Activated CD4-positive, CD25-positive, alpha-beta regulatory T cell (primary cell): ENCODE data around the gene BMP2K.

Experiments used
- DNase-seq, 4 experiments: peaks; one replicate each; lab custom pipeline; 2025; lab: John Stamatoyannopoulos, UW

BMP2K gene

DNA sequence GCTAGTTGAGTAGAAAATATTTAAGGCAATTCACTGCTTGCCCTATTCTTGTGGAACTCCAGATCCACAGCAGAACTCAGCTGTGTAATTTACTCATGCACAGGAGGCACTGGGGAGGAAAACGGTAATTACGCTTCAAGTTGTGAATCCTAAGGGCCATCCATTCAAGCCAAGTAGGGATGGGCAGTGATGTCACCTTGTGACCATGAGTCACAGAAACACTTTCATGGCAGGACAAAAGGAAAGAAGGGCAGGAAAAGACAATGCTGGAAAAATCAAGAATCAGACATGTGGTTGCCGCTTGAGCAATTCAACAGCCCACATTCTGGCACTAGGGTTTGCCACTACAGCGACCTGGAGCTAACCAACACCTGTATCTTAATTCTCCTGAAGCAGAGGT is 161.7 kb downstream of the BMP2K start:
- no peak for DNase-seq

DNA sequence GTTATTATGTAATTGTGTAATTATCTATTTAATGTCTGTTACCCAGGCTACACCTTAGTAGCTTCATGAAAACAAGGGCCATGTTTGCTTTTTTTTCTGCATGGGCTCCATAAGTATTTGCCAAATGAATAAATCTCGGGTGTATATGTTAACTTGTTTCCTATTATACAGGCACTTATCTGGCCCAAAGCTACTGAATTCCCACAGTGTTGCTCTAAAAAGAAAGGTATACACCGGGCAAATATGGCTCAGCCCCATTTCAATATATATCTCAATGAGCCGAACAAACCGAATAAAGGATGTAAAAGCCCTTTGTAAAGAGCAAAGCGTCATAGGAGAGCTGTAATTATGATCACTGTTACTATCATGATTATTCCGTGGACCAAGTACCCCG is 162.3 kb downstream of the BMP2K start:
- DNase-seq, result no peak

- DNase-seq, result peak; percentile 71 to 74 (median 74)
These were observed 162.9 kb downstream of the BMP2K start, which contains the start of gene PAQR3 for GRCh38 chr4:78938868-78939666. Gene PAQR3 (minus strand): TSS chr4:78939438. CDS start chr4:78939224, 214 bp downstream.

DNA sequence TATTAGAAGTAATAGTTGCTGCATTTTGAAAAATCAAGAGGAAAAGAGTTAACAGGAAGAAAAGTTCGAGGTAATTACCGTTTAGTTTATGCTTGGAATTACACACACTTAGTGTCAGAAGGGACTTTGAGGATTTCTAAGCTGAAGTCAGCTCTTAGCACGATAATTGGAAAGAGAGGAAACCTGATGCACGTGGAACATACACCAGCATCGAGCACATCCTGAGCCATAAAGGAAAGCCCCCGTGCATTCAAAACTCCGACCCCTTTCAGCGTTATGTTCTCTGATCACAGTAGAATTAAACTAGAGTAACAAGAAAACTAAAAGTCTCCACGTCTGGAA is 163.5 kb downstream of the BMP2K start:
- DNase-seq, result no peak

GRCh38 chr4:78940752-78941151 is 164.6 kb downstream of the BMP2K start:
- DNase-seq, result no peak

- no peak for DNase-seq
These were observed 168.2 kb downstream of the BMP2K start for GRCh38 chr4:78944381-78944780.

DNA sequence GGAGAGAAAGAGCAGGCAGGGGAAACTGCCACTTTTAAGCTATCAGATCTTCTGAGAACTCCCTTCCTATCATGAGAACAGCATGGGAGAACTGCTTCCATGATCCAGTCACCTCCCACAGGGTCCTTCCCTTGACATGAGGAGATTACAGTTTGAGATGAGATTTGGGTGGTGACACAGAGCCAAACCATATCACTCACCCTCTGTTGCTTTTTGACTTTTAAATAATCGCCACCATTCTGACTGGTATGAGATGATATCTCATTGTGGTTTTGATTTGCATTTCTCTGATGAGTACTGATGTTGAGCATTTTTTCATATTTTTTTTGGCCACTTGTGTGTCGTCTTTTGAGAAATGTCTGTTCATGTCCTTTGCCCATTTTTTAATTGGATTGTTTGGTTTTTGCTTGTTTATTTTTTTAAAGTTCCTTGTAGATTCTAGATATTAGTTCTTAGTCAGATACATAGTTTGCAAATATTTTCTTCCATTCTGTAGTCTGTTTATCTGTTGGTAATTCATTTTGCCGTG is 169.6 kb downstream of the BMP2K start:
- no peak for DNase-seq

- no peak for DNase-seq
These were observed 173.6 kb downstream of the BMP2K start for GRCh38 chr4:78949735-78950134.

DNA sequence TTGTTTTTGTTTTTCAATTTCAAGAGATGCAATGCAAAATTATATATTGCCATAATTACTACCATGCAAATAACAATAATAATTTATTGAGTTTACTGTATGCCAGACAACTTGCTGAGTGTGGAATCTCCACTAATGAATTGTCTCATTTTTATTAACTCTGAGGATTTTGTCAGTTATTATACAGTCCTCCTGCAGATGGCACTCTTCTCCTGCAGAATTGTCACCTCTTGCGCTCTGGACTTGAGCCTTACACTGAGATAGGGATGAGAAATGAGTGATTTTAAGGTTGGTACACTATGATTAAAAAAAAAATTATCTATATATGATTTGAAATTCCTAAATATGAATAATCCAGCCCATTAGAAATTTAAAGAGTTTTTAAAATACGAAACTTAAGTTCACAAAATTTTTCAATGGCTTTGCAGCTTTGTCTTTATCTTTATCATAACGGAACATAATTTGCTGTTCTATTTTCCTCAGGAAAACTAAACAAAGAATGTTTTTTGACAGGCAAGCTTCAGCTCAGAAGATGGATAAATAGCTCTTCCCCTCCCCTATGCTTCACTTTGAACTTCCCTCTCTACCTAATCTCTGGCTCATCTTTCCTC is 175.8 kb downstream of the BMP2K start:
- DNase-seq, result no peak

- no peak for DNase-seq
These were observed 177.1 kb downstream of the BMP2K start for GRCh38 chr4:78953231-78953630.

- no peak for DNase-seq
These were observed 177.9 kb downstream of the BMP2K start for GRCh38 chr4:78953769-78954666.

DNA sequence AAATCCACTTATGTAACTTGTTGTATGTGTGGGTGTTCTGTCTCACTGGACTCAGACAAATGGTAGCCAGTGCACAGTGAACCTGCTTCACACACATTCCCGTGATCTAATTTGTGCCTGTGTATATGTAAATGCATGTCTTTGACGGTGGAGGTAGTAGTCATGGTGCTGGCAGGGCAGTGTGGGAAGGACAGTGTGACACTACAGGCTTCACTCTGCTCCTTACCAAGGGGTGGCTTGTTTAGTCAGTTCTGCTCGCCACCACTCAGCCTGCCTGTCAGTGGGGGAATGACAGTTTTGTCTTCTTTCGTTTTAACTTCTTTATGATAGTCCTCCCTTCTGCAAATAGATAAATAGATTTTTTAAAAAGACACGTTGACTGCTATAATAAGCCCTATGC is 180.8 kb downstream of the BMP2K start:
- DNase-seq, result no peak

- no peak for DNase-seq
These were observed 184.8 kb downstream of the BMP2K start for GRCh38 chr4:78960926-78961325.
